K562 (cell line): ENCODE measurements around the gene CSMD2. TPM values are rescaled to one million over a fixed set of nuclear protein-coding genes. Genes with fewer than 3 reads are reported as not detected.

Experiments used
- ATAC-seq: fragments of 200-7000 bp; cut with Tn5 transposase; 3 replicates; pipeline ENCODE4 v1.9.1; 2020; ENCODE audit warnings: moderate library complexity
- BruUV-seq: library from RNA; stranded (reverse); fragments of 400-500 nt; replicated peaks from 2 replicates; lab custom pipeline; 2021; lab: Mats Ljungman, UMichigan
- CTCF ChIA-PET: fragments of 300-600 bp; formaldehyde crosslinking; extraction: SDS; loops from one replicate; lab custom pipeline; 2021; ENCODE audit warnings: low intra/inter-chr PET ratio; lab: Yijun Ruan, JAX
- POLR2A ChIA-PET: fragments of 300-600, 350-650 bp; sonication (Branson Sonifier 250); formaldehyde crosslinking; extraction: SDS; loops from one replicate; lab custom pipeline; 2021; ENCODE audit warnings: antibody characterized with exemption, inconsistent platforms; lab: Yijun Ruan, JAX
- DNase-seq, 4 experiments: peaks; one replicate each; pipeline versions ENCODE4 v3.0.0 to v3.0.0-alpha.2; 2011 to 2018; ENCODE audit warnings: low spot score in 3 of 4, mixed read lengths in 3 of 4; ENCODE audit errors: extremely low read depth in 1 of 4
- FAIRE-seq: peaks from 2 replicates; lab custom pipeline; 2011; peaks lifted over from hg19 to GRCh38; lab: Jason Lieb, UNC
- H2AFZ ChIP-seq: 2 replicates; pipeline ENCODE4 v1.6.0; 2011; ENCODE audit warnings: low read depth, low read length, control low read depth, inconsistent platforms
- H3K27ac ChIP-seq: fragments of 200-600 bp; 3 replicates; pipeline ENCODE4 v1.8.0; 2011; ENCODE audit warnings: low read depth, mild to moderate bottlenecking, control low read depth, inconsistent platforms, low read length, moderate library complexity, mixed read lengths; ENCODE audit errors: extremely low read depth
- H3K27me3 ChIP-seq, 2 experiments: fragments of 300-600 bp in 1 of 2; 2 replicates in 1 of 2; 3 replicates in 1 of 2; pipeline versions ENCODE4 v1.6.0 to v1.8.0; 2011; ENCODE audit warnings: inconsistent platforms in 2 of 2, low read length in 2 of 2, mild to moderate bottlenecking in 1 of 2, mixed read lengths in 1 of 2, moderate library complexity in 1 of 2; ENCODE audit not compliant: control insufficient read depth in 2 of 2, insufficient read depth in 2 of 2
- H3K36me3 ChIP-seq: fragments of 300-600 bp; 3 replicates; pipeline ENCODE4 v1.8.0; 2011; ENCODE audit warnings: mild to moderate bottlenecking, low read length, inconsistent platforms; ENCODE audit not compliant: control insufficient read depth, insufficient read depth
- H3K4me1 ChIP-seq, 2 experiments: fragments of 200-600 bp in 1 of 2; replicated peaks in 1 of 2; 2 replicates in 1 of 2; 3 replicates in 1 of 2; pipeline versions ENCODE4 v1.5.1 to v1.8.0; 2011; ENCODE audit warnings: inconsistent platforms in 2 of 2, low read length in 2 of 2, mild to moderate bottlenecking in 1 of 2, mixed read lengths in 1 of 2, moderate library complexity in 1 of 2; ENCODE audit not compliant: control insufficient read depth in 2 of 2, insufficient read depth in 2 of 2
- H3K4me2 ChIP-seq: 2 replicates; pipeline ENCODE4 v1.6.1; 2011; ENCODE audit warnings: low read length, control low read depth, inconsistent platforms, mixed read lengths; ENCODE audit not compliant: insufficient read depth
- H3K4me3 ChIP-seq: fragments of 200-600 bp; sonication (generic), shearing (Covaris generic); 2 replicates; pipeline ENCODE4 v1.5.1; 2016; ENCODE audit warnings: control low read depth, inconsistent platforms
- H3K79me2 ChIP-seq: fragments of 200-600 bp; 3 replicates; pipeline ENCODE4 v1.8.0; 2011; ENCODE audit warnings: low read length, inconsistent platforms; ENCODE audit not compliant: control insufficient read depth, insufficient read depth
- H3K9ac ChIP-seq, 2 experiments: 2 replicates each; pipeline versions ENCODE4 v1.6.0 to v1.6.1; 2011; ENCODE audit warnings: low read depth in 2 of 2, low read length in 2 of 2, control low read depth in 1 of 2, inconsistent platforms in 1 of 2, mild to moderate bottlenecking in 1 of 2, mixed read lengths in 1 of 2; ENCODE audit not compliant: insufficient read depth in 1 of 2
- H3K9me1 ChIP-seq: one replicate; pipeline ENCODE4 v1.6.0; 2011; ENCODE audit warnings: inconsistent platforms, mild to moderate bottlenecking, low read length, moderate library complexity; ENCODE audit not compliant: control insufficient read depth, insufficient read depth
- H3K9me3 ChIP-seq: replicated peaks from 2 replicates; pipeline ENCODE4 v1.5.1; 2011; ENCODE audit warnings: low read depth, low read length, inconsistent platforms; ENCODE audit not compliant: control insufficient read depth, insufficient read depth
- H4K20me1 ChIP-seq: replicated peaks from 2 replicates; pipeline ENCODE4 v1.6.1; 2011; ENCODE audit warnings: low read length, inconsistent platforms, mixed read lengths; ENCODE audit not compliant: control insufficient read depth, insufficient read depth
- BRD4 ChIP-seq: fragments of 200-600 bp; sonication (generic); IDR thresholded peaks from 2 replicates; pipeline ENCODE4 v1.6.1; 2017; ENCODE audit warnings: inconsistent platforms
- BRD9 ChIP-seq: fragments of 450-650 bp; IDR thresholded peaks from 2 replicates; pipeline ENCODE4 v1.6.1; 2018; ENCODE audit warnings: low read depth; ENCODE audit not compliant: partially characterized antibody
- CREB5 ChIP-seq: fragments of 250-450 bp; sonication (Bioruptor Pico); IDR thresholded peaks from 2 replicates; pipeline ENCODE4 v1.5.0; 2020; ENCODE audit warnings: mild to moderate bottlenecking
- CXXC5 ChIP-seq: fragments of 250-450 bp; sonication (Bioruptor Pico); IDR thresholded peaks from 2 replicates; pipeline ENCODE4 v1.8.0; 2022; ENCODE audit warnings: inconsistent platforms, mild to moderate bottlenecking, moderate library complexity
- ELK1 ChIP-seq: sonication (generic); formaldehyde crosslinking; IDR thresholded peaks from 2 replicates; pipeline ENCODE4 v1.8.1; 2022; ENCODE audit warnings: missing genetic modification reagents
- HDAC8 ChIP-seq: fragments of 450-650 bp; IDR thresholded peaks from 2 replicates; pipeline ENCODE4 v1.6.1; 2016; ENCODE audit warnings: mild to moderate bottlenecking, missing genetic modification characterization, moderate library complexity, missing compliant biosample characterization
- HSF4 ChIP-seq: fragments of 250-450 bp; sonication (Bioruptor Pico); IDR thresholded peaks from 2 replicates; pipeline ENCODE4 v2.1.2; 2022; ENCODE audit warnings: mild to moderate bottlenecking, moderate library complexity, borderline replicate concordance
- MXD1 ChIP-seq: fragments of 250-450 bp; sonication (Bioruptor Pico); IDR thresholded peaks from 2 replicates; pipeline ENCODE4 v1.8.0; 2021; ENCODE audit warnings: borderline replicate concordance, mild to moderate bottlenecking, moderate library complexity; ENCODE audit not compliant: poor library complexity, severe bottlenecking
- NCOA1 ChIP-seq: fragments of 450-650 bp; IDR thresholded peaks from 2 replicates; pipeline ENCODE4 v1.6.1; 2016; ENCODE audit warnings: low read depth
- NCOR1 ChIP-seq: fragments of 450-650 bp; IDR thresholded peaks from 2 replicates; pipeline ENCODE4 v1.6.1; 2016; ENCODE audit warnings: mild to moderate bottlenecking, moderate library complexity
- NUFIP1 ChIP-seq: fragments of 450-650 bp; IDR thresholded peaks from 2 replicates; pipeline ENCODE4 v1.6.1; 2018; ENCODE audit not compliant: partially characterized antibody
- RBM15 ChIP-seq: fragments of 200-400 bp; formaldehyde crosslinking; IDR thresholded peaks from 2 replicates; pipeline ENCODE4 v1.6.1; 2018; ENCODE audit warnings: mild to moderate bottlenecking, low read length, moderate library complexity; ENCODE audit not compliant: insufficient read depth
- SMARCC2 ChIP-seq: fragments of 450-650 bp; IDR thresholded peaks from 2 replicates; pipeline ENCODE4 v1.6.1; 2017; ENCODE audit warnings: antibody characterized with exemption, moderate library complexity, mild to moderate bottlenecking, low read depth
- TEAD1 ChIP-seq, 2 experiments: fragments of 450-650 bp in 1 of 2; sonication (generic) in 1 of 2; formaldehyde crosslinking; IDR thresholded peaks; 2 replicates each; pipeline versions ENCODE4 v1.4.0 to v1.8.0; 2020 to 2022; ENCODE audit warnings: mild to moderate bottlenecking in 2 of 2, missing genetic modification reagents in 1 of 2
- ZFP1 ChIP-seq: fragments of 450-650 bp; formaldehyde crosslinking; IDR thresholded peaks from 2 replicates; pipeline ENCODE4 v1.4.0; 2020; ENCODE audit warnings: mild to moderate bottlenecking, mixed read lengths
- ZNF165 ChIP-seq: fragments of 250-450 bp; sonication (Bioruptor Pico); IDR thresholded peaks from 2 replicates; pipeline ENCODE4 v1.4.0; 2020; ENCODE audit warnings: borderline replicate concordance
- WGBS: fragments of 100-300 bp; shearing (Covaris generic); methylation state at CpG from one replicate; pipeline ENCODE4 v1.1.6; 2016; ENCODE audit warnings: low coverage, mixed read lengths; ENCODE audit not compliant: insufficient coverage; ENCODE audit errors: missing lambda C conversion rate; 5-methylcytosine and 5-hydroxymethylcytosine counted together
- in situ Hi-C: fragments of 300-500 bp; cut with MboI; formaldehyde crosslinking; loops from 4 replicates; pipeline ENCODE4 v1.15.0; 2018; ENCODE audit warnings: inconsistent platforms, mixed read lengths
- intact Hi-C: fragments of 100-400 bp; cut with micrococcal nuclease; formaldehyde crosslinking; loops from 2 replicates; pipeline ENCODE4 v1.14.2; 2022
- polyA plus RNA-seq, 8 experiments: library from polyadenylated mRNA; depleted of rRNA in 4 of 8; stranded (reverse) in 5 of 8; unstranded in 3 of 8; fragments of >200 nt; fragmentation: Nextera tagmentation in 2 of 8; fragmentation: Illumina TruSeq in 1 of 8; extraction: Ambion mirVana in 2 of 8; extraction: Trizol in 1 of 8; gene quantifications; 2 replicates each; pipeline versions ENCODE4 v1.2.1 to v1.2.3, GENCODE V29; 2011 to 2014; ENCODE audit warnings: inconsistent platforms in 1 of 8, missing spikeins in 1 of 8
- total RNA-seq, 7 experiments: library from RNA; depleted of rRNA in 6 of 7; stranded (reverse); fragments of >200 nt in 6 of 7; fragmentation: Illumina TruSeq in 2 of 7; extraction: Trizol in 2 of 7; gene quantifications; 2 replicates each; pipeline versions ENCODE4 v1.2.1 to v1.2.3, GENCODE V29; 2011 to 2021; ENCODE audit warnings: low replicate concordance in 1 of 7
- TF ChIP-seq, protein P1 (sequence below): sonication (generic); formaldehyde crosslinking; IDR thresholded peaks from 2 replicates; pipeline ENCODE4 v1.9.0; 2022; ENCODE audit warnings: mild to moderate bottlenecking, missing genetic modification reagents
- TF ChIP-seq, protein P2 (sequence below): fragments of 250-450 bp; sonication (Bioruptor Pico); IDR thresholded peaks from 2 replicates; pipeline ENCODE4 v1.6.1; 2021; ENCODE audit warnings: mild to moderate bottlenecking

CSMD2 gene
- total and polyA plus RNA-seq, 9 of the 15 experiments (the other 6 are each of a cell fraction or from before 2014, with no cell fraction given) = not detected

DNA sequence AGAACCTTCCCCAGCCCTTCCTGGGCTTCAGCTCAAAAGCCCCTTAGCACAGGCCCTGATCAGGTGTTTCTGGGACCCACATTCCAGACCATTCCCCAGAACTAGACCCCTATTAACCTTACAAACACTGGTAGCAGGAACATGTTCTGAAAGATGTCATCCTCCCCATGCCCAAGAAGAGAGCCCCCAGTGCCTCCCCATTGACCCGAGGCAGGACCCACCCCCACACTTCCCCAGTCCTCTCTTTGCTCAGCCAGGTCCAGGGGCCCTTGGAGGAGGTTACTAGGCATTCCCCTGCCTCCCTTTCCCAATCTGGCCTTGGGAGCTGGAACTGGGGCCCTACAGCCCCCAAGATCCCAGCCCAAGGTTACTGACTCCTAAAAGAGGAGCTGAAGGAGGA lies 340.1 kb downstream of the CSMD2 start:
- WGBS = 0% methylated on average over 1 of the region's 1 CpG
- DNase-seq = no peak
- Histone ChIP-seq H3K36me3 (no peaks in the 10 kb centered on the region), H3K4me3 (no peak overlapping the region), H3K27me3 (peaks cover 0 to 6% of the 10 kb centered on the region in 2 experiments; a peak in 2 of 5 replicates), H3K4me1 (no peaks in the 10 kb centered on the region), H3K27ac (no peak overlapping the region), H3K4me2 (no peak overlapping the region), H3K9ac (no peak overlapping the region), H4K20me1 (no peaks in the 10 kb centered on the region; the same call in 1 of the 2 replicates), H3K9me3 (no peaks in the 10 kb centered on the region; the same call in 1 of the 2 replicates), H3K79me2 (no peaks in the 10 kb centered on the region), H2AFZ (no peak overlapping the region), H3K9me1 (no peaks in the 10 kb centered on the region)
- BruUV-seq = no TSS peak
- intact Hi-C loops (no loop called here), in situ Hi-C loops (no loop called here)
- ATAC-seq = no peak
- FAIRE-seq = no peak
- ChIA-PET POLR2A (interaction anchor here (1.3 kb wide), 1 partner anchor 12 kb away, joined by 3 read pairs; no protein-coding TSS in a partner anchor), CTCF (no interaction called here)
- TF ChIP-seq HSF4 = no peak
- no peak for TF ChIP-seq TEAD1 (CRISPR knock-in tag; IDR thresholded peaks at IDR 0.05)
- TF ChIP-seq ZNF165 (CRISPR knock-in tag) = no peak
- TF ChIP-seq CREB5 = no peak
- no peak for TF ChIP-seq SMARCC2
- TF ChIP-seq BRD9 = no peak
- TF ChIP-seq NUFIP1 = no peak
- no peak for TF ChIP-seq HDAC8
- TF ChIP-seq BRD4 = no peak
- TF ChIP-seq, protein P1, sequence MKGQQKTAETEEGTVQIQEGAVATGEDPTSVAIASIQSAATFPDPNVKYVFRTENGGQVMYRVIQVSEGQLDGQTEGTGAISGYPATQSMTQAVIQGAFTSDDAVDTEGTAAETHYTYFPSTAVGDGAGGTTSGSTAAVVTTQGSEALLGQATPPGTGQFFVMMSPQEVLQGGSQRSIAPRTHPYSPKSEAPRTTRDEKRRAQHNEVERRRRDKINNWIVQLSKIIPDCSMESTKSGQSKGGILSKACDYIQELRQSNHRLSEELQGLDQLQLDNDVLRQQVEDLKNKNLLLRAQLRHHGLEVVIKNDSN (CRISPR knock-in tag) = no peak
- no peak for TF ChIP-seq RBM15
- TF ChIP-seq, protein P2, sequence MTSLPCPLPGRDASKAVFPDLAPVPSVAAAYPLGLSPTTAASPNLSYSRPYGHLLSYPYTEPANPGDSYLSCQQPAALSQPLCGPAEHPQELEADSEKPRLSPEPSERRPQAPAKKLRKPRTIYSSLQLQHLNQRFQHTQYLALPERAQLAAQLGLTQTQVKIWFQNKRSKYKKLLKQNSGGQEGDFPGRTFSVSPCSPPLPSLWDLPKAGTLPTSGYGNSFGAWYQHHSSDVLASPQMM (CRISPR knock-in tag) = no peak
- no peak for TF ChIP-seq NCOR1
- TF ChIP-seq NCOA1 = no peak
- TF ChIP-seq ELK1 (CRISPR knock-in tag) = no peak
- TF ChIP-seq ZFP1 (CRISPR knock-in tag) = no peak
- TF ChIP-seq CXXC5 (CRISPR knock-in tag) = no peak
- TF ChIP-seq MXD1 = no peak
